WI38 (cell line): ENCODE data around the gene MRPS35.
A peak's percentile ranks its signal among the peaks of the same experiment; 100 is the strongest.
"Not testable (repeated sequence)": the region's sequence is repeated elsewhere in the genome, so short reads cannot be mapped to it uniquely, and the experiment has no call there.

Experiments used
- H3K4me3 ChIP-seq: 2 replicates; pipeline ENCODE4 v1.5.1; 2011; ENCODE audit warnings: low read depth, mild to moderate bottlenecking, control low read depth, low read length
- TF ChIP-seq, protein P1 (sequence below): IDR thresholded peaks from 2 replicates; pipeline ENCODE4 v1.5.1; 2012; ENCODE audit warnings: low read depth, mild to moderate bottlenecking, control low read depth, low read length

MRPS35 gene

GRCh38 chr12:27732281-27732680 is 21.6 kb downstream of the MRPS35 start:
- H3K4me3 ChIP-seq = no peak overlapping the region
- TF ChIP-seq, protein P1, sequence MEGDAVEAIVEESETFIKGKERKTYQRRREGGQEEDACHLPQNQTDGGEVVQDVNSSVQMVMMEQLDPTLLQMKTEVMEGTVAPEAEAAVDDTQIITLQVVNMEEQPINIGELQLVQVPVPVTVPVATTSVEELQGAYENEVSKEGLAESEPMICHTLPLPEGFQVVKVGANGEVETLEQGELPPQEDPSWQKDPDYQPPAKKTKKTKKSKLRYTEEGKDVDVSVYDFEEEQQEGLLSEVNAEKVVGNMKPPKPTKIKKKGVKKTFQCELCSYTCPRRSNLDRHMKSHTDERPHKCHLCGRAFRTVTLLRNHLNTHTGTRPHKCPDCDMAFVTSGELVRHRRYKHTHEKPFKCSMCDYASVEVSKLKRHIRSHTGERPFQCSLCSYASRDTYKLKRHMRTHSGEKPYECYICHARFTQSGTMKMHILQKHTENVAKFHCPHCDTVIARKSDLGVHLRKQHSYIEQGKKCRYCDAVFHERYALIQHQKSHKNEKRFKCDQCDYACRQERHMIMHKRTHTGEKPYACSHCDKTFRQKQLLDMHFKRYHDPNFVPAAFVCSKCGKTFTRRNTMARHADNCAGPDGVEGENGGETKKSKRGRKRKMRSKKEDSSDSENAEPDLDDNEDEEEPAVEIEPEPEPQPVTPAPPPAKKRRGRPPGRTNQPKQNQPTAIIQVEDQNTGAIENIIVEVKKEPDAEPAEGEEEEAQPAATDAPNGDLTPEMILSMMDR = no peak

- TF ChIP-seq, protein P1 = peak; percentile 72
- no peak overlapping the region for H3K4me3 ChIP-seq
These were observed 22.5 kb downstream of the MRPS35 start for GRCh38 chr12:27733052-27733656.

DNA sequence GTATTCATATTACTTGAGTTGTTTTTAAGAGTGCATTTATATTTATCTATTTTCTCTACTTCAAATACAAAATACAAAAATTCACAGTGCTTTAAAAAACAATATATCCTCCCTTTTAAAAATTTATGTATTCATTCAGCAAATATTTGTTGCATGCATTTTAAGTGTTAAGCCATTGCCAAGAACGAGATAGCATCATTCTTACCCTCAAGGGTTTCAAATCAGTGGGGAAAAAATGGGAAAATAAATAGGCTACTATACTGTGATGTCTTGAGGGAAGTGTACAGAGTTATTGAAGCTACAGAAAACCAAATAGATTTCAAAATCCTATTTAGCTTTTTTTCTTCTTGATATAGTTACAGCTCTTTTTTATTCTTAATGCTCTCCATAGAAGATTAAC is 23.2 kb downstream of the MRPS35 start:
- TF ChIP-seq, protein P1 = no peak
- H3K4me3 ChIP-seq = no peak overlapping the region

- H3K4me3 ChIP-seq = not testable (repeated sequence)
These were observed 23.7 kb downstream of the MRPS35 start for GRCh38 chr12:27734321-27734720.

DNA sequence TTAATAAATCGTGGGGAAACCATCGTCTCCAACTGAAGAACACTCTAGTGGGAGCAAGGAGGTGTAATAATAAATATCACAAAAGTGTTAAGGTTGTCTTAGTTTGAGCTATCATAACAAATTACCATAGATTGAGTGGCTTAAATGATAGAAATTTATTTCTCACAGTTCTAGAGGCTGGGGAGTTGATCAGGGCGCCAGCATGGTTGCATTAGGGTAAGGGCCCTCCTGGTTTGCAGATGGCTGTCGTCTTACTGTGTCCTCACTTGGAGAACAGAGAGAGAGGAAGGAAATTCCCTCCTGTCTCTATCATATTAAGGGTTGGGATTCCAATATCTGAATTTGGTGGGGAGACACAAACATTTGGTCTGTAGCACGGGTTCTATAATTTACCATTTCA is 33.0 kb downstream of the MRPS35 start:
- TF ChIP-seq, protein P1 = no peak

DNA sequence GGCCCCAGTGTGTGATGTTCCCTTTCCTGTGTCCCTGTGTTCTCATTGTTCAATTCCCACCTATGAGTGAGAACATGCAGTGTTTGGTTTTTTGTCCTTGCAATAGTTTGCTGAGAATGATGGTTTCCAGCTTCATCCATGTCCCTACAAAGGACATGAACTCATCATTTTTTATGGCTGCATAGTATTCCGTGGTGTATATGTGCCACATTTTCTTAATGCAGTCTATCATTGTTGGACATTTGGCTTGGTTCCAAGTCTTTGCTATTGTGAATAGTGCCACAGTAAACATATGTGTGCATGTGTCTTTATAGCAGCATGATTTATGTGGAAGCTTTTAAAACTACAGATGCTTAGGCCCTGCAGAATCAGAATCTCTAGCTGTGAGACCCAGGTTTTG is 35.1 kb downstream of the MRPS35 start:
- H3K4me3 ChIP-seq = not testable (repeated sequence)

More for the DNA sequence above, 33.0 kb downstream of the MRPS35 start:
- no peak overlapping the region for H3K4me3 ChIP-seq

- H3K4me3 ChIP-seq = no peak overlapping the region
- TF ChIP-seq, protein P1 = no peak
These were observed 36.6 kb downstream of the MRPS35 start for GRCh38 chr12:27747111-27747820.

- TF ChIP-seq, protein P1 = no peak
These were observed 40.9 kb downstream of the MRPS35 start for GRCh38 chr12:27751386-27752047.

More at GRCh38 chr12:27751386-27752047, 40.9 kb downstream of the MRPS35 start:
- H3K4me3 ChIP-seq = no peak overlapping the region
